Heart left ventricle (tissue), 16 donors: ENCODE results near the gene INTS2. TPM values are rescaled to one million over a fixed set of nuclear protein-coding genes. Genes with fewer than 3 reads are reported as not detected.

Experiments
- ATAC-seq, 4 donors: fragments of 200-7000 bp; cut with Tn5 transposase; one replicate each; pipeline ENCODE4 v1.9.1; 2020 to 2022; ENCODE audit warnings: moderate library complexity in 4 of 4, mild to moderate bottlenecking in 3 of 4, moderate number of reproducible peaks in 1 of 4
- DNase-seq, 5 donors: peaks; one replicate each; pipeline ENCODE4 v3.0.0-alpha.2; 2020
- H3K27ac ChIP-seq, 12 donors: fragments of 200-600 bp; sonication (generic) in 4 of 12; one replicate each; pipeline versions ENCODE4 v1.5.0 to v1.8.0; 2016 to 2022; ENCODE audit warnings: mild to moderate bottlenecking in 2 of 12
- H3K27me3 ChIP-seq, 9 donors: fragments of 200-600 bp; sonication (generic) in 2 of 9; one replicate each; pipeline versions ENCODE4 v1.5.1 to v1.8.0; 2016 to 2022; ENCODE audit warnings: mild to moderate bottlenecking in 3 of 9
- H3K36me3 ChIP-seq, 9 donors: fragments of 200-600 bp; sonication (generic) in 2 of 9; one replicate each; pipeline versions ENCODE4 v1.5.0 to v1.8.0; 2018 to 2022; ENCODE audit warnings: mild to moderate bottlenecking in 2 of 9
- H3K4me1 ChIP-seq, 12 donors: fragments of 200-600 bp; sonication (generic) in 4 of 12; one replicate each; pipeline versions ENCODE4 v1.5.0 to v1.8.0; 2016 to 2022; ENCODE audit warnings: mild to moderate bottlenecking in 3 of 12
- H3K4me3 ChIP-seq, 12 donors: fragments of 200-600 bp; sonication (generic) in 4 of 12; one replicate each; pipeline versions ENCODE4 v1.5.0 to v1.8.0; 2017 to 2022; ENCODE audit warnings: mild to moderate bottlenecking in 9 of 12, moderate library complexity in 4 of 12
- H3K9me3 ChIP-seq, 12 donors: fragments of 200-600 bp; sonication (generic) in 4 of 12; one replicate each; pipeline versions ENCODE4 v1.5.0 to v1.8.0; 2016 to 2022; ENCODE audit warnings: mild to moderate bottlenecking in 1 of 12
- CTCF ChIP-seq, 12 donors: fragments of 200-600 bp; sonication (generic) in 4 of 12; IDR thresholded peaks; one replicate each; pipeline versions ENCODE4 v1.5.0 to v1.8.0; 2018 to 2022; ENCODE audit warnings: antibody characterized with exemption in 12 of 12, mild to moderate bottlenecking in 5 of 12
- POLR2A ChIP-seq, 2 donors: fragments of 450-650 bp; IDR thresholded peaks; one replicate each; pipeline ENCODE4 v1.6.1; 2017; ENCODE audit warnings: antibody characterized with exemption in 2 of 2, mild to moderate bottlenecking in 2 of 2, moderate library complexity in 2 of 2
- WGBS, 4 donors: extraction: QIAGEN DNeasy Blood & Tissue Kit in 2 of 4; methylation state at CpG; one replicate each; pipeline versions ENCODE4 v1.1.5 to v1.1.7; 2013 to 2018; 5-methylcytosine and 5-hydroxymethylcytosine counted together
- intact Hi-C, 10 donors: fragments of 100-400 bp; cut with DNase I; formaldehyde crosslinking; loops; one replicate each; pipeline versions ENCODE4 v1.11.1 to v1.14.2; 2022
- polyA plus RNA-seq, 2 donors: library from polyadenylated mRNA; stranded (reverse); fragments of 200-250 nt; gene quantifications; one replicate each; pipeline ENCODE4 v1.2.3, GENCODE V29; 2013
- total RNA-seq, 9 donors: library from RNA; depleted of rRNA in 2 of 9; stranded (reverse); fragments of >200 nt in 2 of 9; fragmentation: NEBNext Ultra II Directional in 3 of 9; extraction: Animal tissue kit (Norgen Biotek cat#: 25700) in 3 of 9; gene quantifications; one replicate each; pipeline versions ENCODE4 v1.1.0 to v1.2.4, GENCODE V29; 2016 to 2023
- donor health status: ischemic (EF 13 %, LVEDD 7.1; RV severe dilation, severe dysfunction).
- donor health status: healthy with polysubstance abuse.
- donor health status: DM: no; HTN: yes; CAD: no.
- donor health status: DM: no; HTN: no; CAD: no.
- donor health status: ischemic (EF 25% LVEDD 6.9; RV normal size, moderate dysfunction).
- donor health status: ischemic (EF 25% LVEDD 5.7; RV mildly dilated, moderate dysfunction).
- donor health status: healthy.
- donor health status: DM: yes; HTN: yes; CAD: no.
- donor health status: ischemic (EF 35%, LVEDD 5.7; RV mildly dilated, moderate dysfunction).
- donor health status: nonischemic (EF 11% LVEDD 7.7; RV severe dilation, severe dysfunction).
- donor health status: DM: yes; HTN: yes; CAD: no.
- donor health status: PGD.
- donor health status: ischemic (EF 29% LVEDD 5.4; RV normal size, mild dysfunction).
- donor health status: nonischemic (EF 23%, LVEDD 6.1; RV moderate dilation, normal function).

Gene INTS2
- total and polyA plus RNA-seq, 11 donors = 3.0 to 16.6 (median 9.5) TPM

DNA sequence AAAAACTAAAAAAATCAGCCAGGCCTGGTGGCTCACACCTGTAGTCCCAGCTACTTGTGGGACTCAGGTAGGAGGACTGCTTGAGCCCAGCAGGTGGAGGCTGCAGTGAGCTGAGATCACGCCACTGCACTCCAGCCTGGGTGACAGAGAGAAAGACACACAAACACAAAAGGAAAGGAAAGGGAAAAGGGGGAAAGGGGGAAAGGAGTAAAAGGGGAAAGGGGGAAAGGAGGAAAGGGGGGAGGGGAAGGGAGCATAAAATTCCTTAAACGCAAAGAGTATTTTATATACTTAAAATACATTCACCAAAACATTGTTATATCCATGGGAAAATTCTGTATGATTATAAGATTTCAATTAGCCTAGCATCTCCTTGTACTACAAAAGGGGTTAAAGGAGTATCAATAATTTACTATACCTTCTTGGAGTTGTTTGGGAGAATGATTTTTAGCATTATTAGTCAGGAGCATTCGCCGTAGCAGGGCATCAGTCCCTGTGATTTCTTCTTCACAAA lies 47.1 kb downstream of the INTS2 start:
- no peak for ATAC-seq
- no peak overlapping the region for H3K27ac ChIP-seq
- peaks cover 0 to 99% (median 89%) of the 10 kb centered on the region in 9 donors for H3K36me3 ChIP-seq
- TF ChIP-seq POLR2A (IDR thresholded peaks at IDR 0.05) (no peak), CTCF (IDR thresholded peaks at IDR 0.05) (no peak)
- H3K27me3 ChIP-seq = no peaks in the 10 kb centered on the region
- DNase-seq = no peak
- intact Hi-C loops = no loop called here
- 97 to 98% (median 97%) methylated on average over 4 of the region's 4 CpGs for WGBS, 4 donors
- no peak overlapping the region for H3K4me3 ChIP-seq
- H3K9me3 ChIP-seq = no peaks in the 10 kb centered on the region
- H3K4me1 ChIP-seq = no peaks in the 10 kb centered on the region

DNA sequence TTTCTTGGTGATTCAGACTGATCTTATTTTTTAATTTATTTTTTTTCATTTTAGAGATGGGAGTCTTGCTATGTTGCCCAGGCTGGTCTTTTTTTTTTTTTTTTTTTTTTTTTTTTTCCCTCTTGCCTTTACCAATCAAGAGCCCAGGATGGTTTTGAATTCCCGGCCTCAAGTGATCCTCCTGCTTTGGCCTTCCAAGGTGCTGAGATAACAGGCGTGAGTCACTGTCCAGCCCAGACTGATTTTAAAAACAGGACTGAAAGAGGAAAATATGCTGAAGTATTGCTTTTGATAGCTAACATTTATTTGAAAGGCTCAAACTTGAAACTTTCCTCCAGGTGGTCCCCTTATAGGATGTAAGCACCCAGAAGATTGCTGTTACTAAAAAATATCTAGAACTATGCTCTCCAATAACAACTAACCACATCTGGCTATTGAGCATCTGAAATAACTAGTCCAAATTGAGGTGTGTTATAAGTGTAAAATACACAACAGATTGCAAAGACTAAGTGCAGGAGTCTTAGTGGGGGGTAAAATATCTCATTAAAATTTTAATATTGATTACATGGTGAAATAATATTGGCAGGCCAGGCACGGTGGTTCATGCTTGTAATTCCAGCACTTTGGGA lies 48.7 kb downstream of the INTS2 start:
- Histone ChIP-seq H3K27ac (no peak overlapping the region), H3K4me3 (no peak overlapping the region), H3K27me3 (no peaks in the 10 kb centered on the region), H3K9me3 (no peaks in the 10 kb centered on the region), H3K36me3 (peaks cover 0 to 100% (median 92%) of the 10 kb centered on the region in 9 donors), H3K4me1 (no peaks in the 10 kb centered on the region)
- intact Hi-C loops = no loop called here
- 92 to 96% (median 94%) methylated on average over 3 of the region's 3 CpGs for WGBS, 4 donors
- DNase-seq = no peak
- no peak for ATAC-seq
- TF ChIP-seq CTCF (IDR thresholded peaks at IDR 0.05) (no peak), POLR2A (IDR thresholded peaks at IDR 0.05) (no peak)

DNA sequence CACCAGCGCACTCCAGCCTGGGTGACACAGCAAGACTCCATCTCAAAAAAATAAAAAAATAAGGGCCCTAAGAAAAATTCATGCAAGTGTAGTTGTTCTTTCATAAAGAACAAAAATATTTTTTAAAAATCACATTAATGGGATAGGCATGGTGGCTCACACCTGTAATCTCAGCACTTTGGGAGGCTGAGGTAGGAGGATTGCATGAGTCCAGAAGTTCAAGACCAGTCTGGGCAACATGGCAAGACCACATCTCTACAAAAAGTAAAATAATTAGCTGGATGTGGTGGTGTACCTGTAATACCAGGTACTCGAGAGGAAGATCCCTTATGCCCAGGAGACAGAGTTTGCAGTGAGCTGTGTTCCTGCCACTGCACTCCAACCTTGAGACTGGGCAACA lies 49.3 kb downstream of the INTS2 start:
- ATAC-seq = no peak
- Histone ChIP-seq H3K4me3 (no peak overlapping the region), H3K36me3 (peaks cover 0 to 100% (median 92%) of the 10 kb centered on the region in 9 donors), H3K27ac (no peak overlapping the region), H3K4me1 (no peaks in the 10 kb centered on the region), H3K9me3 (no peaks in the 10 kb centered on the region), H3K27me3 (no peaks in the 10 kb centered on the region)
- TF ChIP-seq POLR2A (IDR thresholded peaks at IDR 0.05) = no peak
- no peak for TF ChIP-seq CTCF (IDR thresholded peaks at IDR 0.05)
- intact Hi-C loops = no loop called here
- DNase-seq = no peak
- 77 to 100% (median 86%) methylated on average over 2 of the region's 2 CpGs for WGBS, 4 donors

GRCh38 chr17:61877837-61878236 lies 49.9 kb downstream of the INTS2 start:
- no peaks in the 10 kb centered on the region for H3K9me3 ChIP-seq
- intact Hi-C loops = no loop called here
- no peak overlapping the region for H3K27ac ChIP-seq
- H3K4me1 ChIP-seq = no peaks in the 10 kb centered on the region
- ATAC-seq = no peak
- WGBS, 4 donors = 91 to 97% (median 96%) methylated on average over 2 of the region's 2 CpGs
- H3K27me3 ChIP-seq = no peaks in the 10 kb centered on the region
- no peak overlapping the region for H3K4me3 ChIP-seq
- no peak for TF ChIP-seq POLR2A (IDR thresholded peaks at IDR 0.05)
- TF ChIP-seq CTCF (IDR thresholded peaks at IDR 0.05) = no peak
- peaks cover 0 to 100% (median 89%) of the 10 kb centered on the region in 9 donors for H3K36me3 ChIP-seq
- no peak for DNase-seq
